Measurements from ENCODE around the gene CDC26.
"Not testable (repeated sequence)": the region's sequence is repeated elsewhere in the genome, so short reads cannot be mapped to it uniquely, and the experiment has no call there.

The CDC26 gene

GRCh38 chr9:113275157-113276131 is at the start of gene CDC26, which contains the start of gene PRPF4:
Gene CDC26, minus strand, starts transcription at chr9:113275572. Its CDS starts 3,065 bp downstream, at chr9:113272507.
Gene PRPF4, plus strand, starts transcription at chr9:113275658. Its CDS starts 86 bp downstream, at chr9:113275744.
- DNase-seq, result peak; percentile 99

- no peak for DNase-seq
Observed at GRCh38 chr9:113322671-113323070, 47.3 kb upstream of the CDC26 start.

DNA sequence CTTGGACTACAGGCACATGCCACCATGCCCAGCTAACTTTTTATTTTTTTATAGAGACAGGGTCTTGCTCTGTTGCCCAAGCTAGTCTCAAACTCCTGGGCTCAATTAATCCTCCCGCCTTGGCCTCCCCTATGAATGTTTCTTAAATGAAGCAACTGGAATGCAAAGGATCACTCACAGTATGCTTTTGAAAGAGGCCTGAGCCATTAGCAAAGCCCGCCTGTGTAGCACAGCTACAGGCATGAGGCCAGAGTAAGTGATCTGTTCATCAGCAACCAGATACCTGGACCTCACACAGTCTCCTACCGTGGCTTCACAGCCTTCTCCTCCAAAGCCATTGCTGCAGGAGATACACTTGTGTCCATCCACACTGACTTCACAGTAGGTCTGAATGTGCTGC is 44.7 kb upstream of the CDC26 start:
- no peak for DNase-seq

GRCh38 chr9:113319054-113319453 is 43.7 kb upstream of the CDC26 start:
- no peak for DNase-seq

DNA sequence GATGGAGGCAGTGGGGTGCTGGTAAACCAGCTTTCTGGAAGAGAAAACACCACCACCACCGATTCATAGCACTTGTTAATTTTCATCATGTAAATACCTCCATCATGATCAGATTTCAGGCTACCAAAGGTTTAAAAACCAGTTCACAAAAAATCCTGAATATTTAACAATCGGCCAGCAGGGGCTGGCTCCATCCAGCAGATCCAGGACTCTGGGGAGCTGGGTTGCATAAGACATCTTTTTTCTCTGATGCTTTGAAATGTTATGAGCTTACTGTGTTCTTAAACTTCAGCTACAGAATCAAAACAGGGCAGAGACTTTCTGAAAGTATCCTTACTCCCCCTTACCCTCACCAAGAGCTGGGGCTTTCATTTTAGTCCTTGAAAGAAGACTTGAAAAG is 42.4 kb upstream of the CDC26 start:
- DNase-seq, result no peak

DNA sequence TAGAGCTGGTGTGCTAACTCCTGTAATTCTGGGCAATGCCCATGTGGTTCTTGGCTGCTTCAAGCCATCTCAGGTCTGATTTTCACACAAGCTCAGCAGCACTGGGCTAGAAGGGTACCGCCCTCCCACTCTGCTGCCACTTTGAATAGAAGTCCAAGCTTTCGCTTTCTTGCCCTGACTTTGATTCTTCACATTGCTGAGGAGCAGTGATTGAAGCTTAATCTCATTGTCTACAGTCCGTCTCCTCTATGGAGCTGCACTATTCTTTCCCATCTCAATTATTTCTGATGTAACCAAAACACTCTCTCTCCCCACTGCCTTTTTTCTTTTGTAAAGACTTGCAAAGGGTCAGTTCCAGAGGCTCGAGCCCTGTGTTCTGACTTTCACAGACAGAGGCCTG is 40.7 kb upstream of the CDC26 start:
- no peak for DNase-seq

DNA sequence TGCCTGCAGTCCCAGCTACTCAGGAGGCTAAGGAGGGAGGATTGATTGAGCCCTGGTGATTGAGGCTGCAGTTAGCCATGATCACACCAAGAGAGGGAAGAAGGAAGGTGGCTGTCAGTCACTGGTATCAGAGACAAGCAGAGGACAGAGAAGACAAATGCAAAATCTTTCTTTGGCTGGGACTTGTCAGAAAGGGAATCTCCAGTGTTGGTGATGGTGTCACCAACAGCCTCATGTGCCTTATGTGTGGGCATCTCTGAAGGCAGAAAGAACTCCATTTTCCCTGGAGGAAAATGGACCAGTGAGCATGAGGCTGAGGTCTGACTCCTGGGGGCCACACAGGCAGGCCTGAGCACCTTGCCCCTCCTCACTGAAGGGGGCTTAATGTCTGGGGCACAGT is 39.9 kb upstream of the CDC26 start:
- no peak for DNase-seq

DNA sequence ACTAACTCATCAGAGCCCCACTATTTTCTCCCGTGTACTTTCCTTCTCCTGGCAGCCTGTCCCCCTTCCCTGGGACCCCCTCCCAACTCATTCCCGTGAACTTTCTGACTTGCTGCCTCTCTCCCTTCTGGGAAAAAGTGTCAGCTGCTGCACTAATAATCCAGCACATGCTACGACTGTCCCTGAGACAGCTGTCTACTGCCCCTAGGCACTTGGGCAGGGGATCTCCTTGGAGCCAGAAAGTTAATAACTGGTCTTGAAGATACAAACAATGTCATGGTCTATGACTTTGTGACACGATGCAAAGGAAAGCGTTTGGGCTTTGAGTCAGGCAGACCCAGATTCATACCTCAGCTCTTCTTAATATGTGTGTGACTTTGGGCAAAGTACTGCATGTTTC is 37.9 kb upstream of the CDC26 start:
- DNase-seq, result peak; percentile 28

DNA sequence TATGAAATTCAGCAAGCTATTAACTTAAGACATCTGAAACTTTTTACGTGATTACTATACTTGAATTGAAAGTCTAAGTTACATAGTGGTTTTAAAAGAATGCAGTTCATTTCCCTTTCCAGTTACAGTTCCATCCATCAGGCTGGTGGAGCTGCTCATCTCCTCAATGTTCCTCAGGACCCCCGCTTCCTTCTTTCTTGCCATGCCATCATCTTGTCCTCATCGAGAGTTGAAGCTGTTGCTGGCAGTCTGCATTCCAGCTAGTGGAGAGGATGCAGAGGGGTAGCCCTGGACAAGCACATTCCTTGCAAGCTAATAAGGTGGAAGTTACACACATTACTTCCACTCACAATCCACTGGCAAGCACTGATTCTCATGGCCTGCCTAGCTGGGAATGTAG is 36.6 kb upstream of the CDC26 start:
- no peak for DNase-seq

- DNase-seq, result no peak
Observed at GRCh38 chr9:113310538-113310937, 35.2 kb upstream of the CDC26 start.

- no peak for DNase-seq
Observed at GRCh38 chr9:113309204-113309813, 33.9 kb upstream of the CDC26 start.

- no peak for DNase-seq
Observed at GRCh38 chr9:113307396-113307975, 32.1 kb upstream of the CDC26 start.

- DNase-seq, result no peak
Observed at GRCh38 chr9:113306566-113306965, 31.2 kb upstream of the CDC26 start.

DNA sequence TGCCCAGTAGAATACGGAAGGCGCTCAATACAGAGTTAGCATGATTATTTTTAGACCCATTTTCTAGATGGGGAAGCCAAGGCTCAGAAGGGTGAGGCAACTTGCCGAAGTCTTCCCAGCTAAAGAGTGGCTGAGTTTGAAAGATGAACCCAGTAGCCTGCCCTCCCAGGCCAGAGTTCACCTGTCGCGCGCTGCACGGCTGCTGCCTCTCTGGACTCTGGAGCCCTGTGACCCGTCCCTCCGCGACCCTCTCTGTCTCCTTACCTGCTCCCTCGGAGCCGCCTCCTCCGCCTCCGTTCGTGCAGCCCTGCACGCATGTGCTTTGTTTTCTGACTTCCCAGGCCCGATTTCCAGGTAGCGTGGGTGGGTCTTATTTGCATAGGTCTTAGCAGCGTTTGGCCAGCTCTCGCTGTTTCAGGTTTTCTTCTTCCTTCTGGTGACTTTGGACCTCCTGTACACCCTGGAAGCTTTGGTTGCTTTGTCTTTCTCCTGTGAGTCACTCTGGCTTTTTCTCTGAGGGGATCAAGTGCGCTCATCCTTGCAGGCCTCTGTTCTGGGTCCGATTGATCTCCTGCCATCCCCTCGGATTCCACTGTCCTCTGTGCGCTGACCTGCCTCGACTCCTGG is 27.5 kb upstream of the CDC26 start, which contains the start of gene RNF183:
RNF183 (minus strand) TSS at position 585 of the 627 bp plus-strand sequence. CDS start 5,192 bp downstream, outside the sequence.
- DNase-seq, result no peak

- no peak for DNase-seq
Observed at GRCh38 chr9:113301548-113301947, 26.2 kb upstream of the CDC26 start.

- DNase-seq, result no peak
Observed at GRCh38 chr9:113299800-113300292, 24.5 kb upstream of the CDC26 start.

DNA sequence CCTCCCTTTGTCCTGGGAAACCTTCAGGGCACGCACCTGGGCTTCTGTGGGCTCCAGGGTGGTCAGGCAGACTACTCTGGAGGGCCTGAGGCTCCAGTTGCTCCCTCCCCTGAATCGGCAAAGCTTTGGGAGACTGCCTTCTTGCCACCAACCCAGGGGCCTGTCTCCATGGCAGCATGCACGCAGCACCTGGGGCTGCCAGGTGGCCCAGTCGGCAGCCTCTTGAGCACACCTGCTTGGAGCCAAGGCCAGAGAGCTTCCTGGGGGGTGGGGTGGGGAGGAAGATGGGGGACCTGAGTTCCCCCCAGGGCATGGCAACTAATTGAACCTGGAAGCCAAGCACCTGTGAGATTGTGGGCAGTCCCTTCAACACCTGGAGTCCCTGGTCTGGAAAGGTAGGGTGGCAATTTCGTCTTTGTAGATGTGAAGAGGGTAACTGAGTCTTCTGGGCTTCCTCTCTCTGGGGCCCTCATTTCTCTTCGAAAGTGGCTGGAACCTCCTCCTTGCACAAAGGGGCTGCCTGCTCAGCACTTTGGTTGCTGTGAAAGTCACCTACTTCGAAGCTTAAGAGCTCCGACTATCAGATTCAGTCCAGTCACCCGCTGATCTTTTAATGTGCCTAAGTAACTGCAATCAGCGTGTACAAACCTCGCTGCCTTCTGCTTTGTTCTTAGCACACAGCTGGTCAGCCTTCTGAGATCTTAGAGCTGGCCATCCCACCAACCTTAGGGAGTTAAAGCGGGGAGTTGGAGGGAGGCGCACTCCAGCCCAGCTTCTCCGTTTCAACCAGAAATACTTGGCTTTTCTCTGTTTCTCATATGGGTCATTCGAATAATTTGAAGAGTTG is 23.8 kb upstream of the CDC26 start:
- DNase-seq, result no peak

DNA sequence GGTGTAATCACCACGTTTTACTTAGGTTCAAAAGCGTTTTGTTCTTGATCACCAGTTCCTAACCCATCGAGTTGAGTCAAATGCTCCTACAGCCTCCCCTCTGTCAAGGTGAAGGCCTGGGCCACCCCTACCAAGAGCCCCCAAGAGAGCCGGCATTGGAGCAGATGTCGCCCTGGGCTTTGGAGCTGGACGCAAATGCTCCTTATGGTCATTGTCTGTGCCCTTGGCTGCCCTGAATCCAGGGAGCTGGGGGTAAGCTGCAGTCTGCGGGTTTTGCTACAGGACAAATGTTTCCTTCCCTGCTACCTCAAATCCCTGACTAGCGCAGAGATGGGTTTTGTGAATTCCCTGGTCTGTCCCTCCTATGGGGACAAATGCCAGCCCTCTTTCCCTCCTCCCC is 22.9 kb upstream of the CDC26 start:
- no peak for DNase-seq

DNA sequence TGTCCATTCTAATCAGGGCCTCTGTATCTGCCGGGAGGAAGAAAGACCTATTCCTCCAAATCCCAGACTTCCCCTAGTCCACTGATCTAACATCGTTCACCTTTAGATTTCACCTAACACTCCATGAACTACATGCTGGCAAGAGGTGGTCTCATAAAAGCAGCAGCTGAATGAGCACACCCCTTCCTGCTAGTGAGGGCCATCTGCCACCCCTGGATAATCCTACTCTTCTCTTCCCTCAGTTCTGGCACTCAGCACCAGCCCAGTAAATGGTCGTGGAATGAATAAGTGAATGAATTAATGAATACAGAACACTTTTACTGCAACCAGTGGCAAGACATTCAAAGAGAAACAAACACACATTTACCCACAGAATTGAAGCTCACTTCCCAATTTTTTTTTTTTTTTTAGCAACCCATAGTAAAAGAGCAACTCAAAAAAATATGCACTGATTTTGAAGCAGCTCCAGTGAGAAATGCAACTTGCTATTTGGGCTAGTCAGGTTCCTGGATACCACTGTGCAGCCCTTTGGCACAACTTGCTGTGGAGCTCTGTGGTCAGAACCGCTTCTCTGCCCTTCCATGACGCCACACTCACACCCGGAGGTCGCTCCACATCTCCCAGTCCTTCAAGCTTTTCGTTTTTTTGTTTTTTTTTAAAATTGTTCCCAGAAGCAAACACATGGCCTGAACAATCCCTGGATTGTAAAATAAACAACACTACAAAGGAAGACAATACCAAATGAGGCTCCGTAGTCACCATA is 21.6 kb upstream of the CDC26 start:
- no peak for DNase-seq

- not testable (repeated sequence) for DNase-seq
Observed at GRCh38 chr9:113296247-113296646, 20.9 kb upstream of the CDC26 start.

GRCh38 chr9:113293285-113293878 is 18.0 kb upstream of the CDC26 start:
- DNase-seq, result no peak

All from right hindlimb (tissue), 1 donor.